Measurements from ENCODE around the gene RNF182. TPM values are rescaled to one million over a fixed set of nuclear protein-coding genes. Genes with fewer than 3 reads are reported as not detected.

The RNF182 gene
- total RNA-seq, 4 donors from 2014 or later = 1.3 to 4.5 (median 3.0) TPM

DNA sequence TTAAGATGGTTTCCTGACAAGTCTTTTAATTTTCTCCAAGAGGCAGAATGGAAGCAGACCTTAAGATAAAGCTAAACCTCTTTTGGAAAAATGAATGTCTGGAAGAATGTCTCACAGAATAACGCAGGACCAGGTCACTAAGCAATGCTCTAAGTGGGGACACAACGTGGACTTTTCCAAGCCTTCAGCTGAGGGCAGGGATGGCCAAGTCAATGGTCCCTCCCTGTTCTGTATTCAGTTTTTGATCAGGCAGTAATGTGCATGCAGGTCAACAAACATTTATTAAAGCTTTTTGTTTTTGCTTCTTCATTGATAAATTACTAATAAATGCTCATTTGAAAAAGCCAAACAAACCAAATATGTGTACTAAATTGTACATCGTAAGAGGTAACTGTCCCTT lies 2.0 kb upstream of the RNF182 start:
- Histone ChIP-seq H3K36me3 (no peaks in the 10 kb centered on the region), H3K4me3 (replicated peaks in 1 of 3) (no peak overlapping the region), H3K27me3 (no peaks in the 10 kb centered on the region), H3K4me1 (peaks cover 0 to 14% of the 10 kb centered on the region in 2 donors), H3K9me3 (no peaks in the 10 kb centered on the region), H3K27ac (no peak overlapping the region)
- 87 to 91% methylated on average over 3 of the region's 3 CpGs for whole genome bisulfite sequencing, 2 donors
- DNase-seq = no peak
- no peak for TF ChIP-seq CTCF (IDR thresholded peaks at IDR 0.05)
- no peak for TF ChIP-seq POLR2A (IDR thresholded peaks at IDR 0.05)
- intact Hi-C loops (cut with DNase I) = no loop called here

DNA sequence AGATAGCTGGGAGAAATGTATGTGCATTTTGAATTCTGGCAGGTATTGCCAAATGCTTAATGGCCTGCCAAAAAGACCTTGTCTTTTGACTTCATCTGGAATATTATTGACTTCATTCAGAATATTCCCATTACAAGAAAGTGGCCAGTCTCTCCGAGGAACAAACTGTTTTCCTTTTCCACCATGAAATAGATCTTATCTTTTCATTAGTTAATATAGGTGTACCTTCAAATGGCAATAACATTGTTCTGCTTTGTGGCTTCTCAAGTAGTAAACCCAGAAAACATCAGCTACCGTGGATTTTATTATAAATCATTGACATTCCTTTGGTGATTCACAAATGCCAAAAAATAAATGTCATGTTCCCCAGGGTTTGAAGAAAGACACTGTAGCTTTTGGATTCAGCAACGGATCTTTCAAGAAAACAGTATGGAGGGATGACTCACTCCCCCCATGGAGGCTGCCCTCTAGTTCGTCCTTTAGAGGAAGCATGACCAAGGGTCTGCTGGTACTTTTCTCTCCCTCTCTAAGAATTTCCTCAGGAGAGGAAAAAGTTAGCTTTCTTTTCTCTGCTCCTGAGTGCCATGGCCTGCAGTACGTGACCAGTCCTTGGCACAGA lies 1.1 kb upstream of the RNF182 start:
- Histone ChIP-seq H3K27me3 (no peaks in the 10 kb centered on the region), H3K4me1 (peaks cover 0 to 14% of the 10 kb centered on the region in 2 donors), H3K27ac (peak overlapping the region; percentile 6 to 64 (median 37)), H3K36me3 (no peaks in the 10 kb centered on the region), H3K9me3 (no peaks in the 10 kb centered on the region), H3K4me3 (replicated peaks in 1 of 3) (no peak overlapping the region)
- 30 to 31% methylated on average over 5 of the region's 5 CpGs for WGBS, 2 donors
- TF ChIP-seq CTCF (IDR thresholded peaks at IDR 0.05) = no peak
- no peak for TF ChIP-seq POLR2A (IDR thresholded peaks at IDR 0.05)
- intact Hi-C loops (cut with DNase I) = no loop called here
- peak; percentile 74 to 79 for DNase-seq

DNA sequence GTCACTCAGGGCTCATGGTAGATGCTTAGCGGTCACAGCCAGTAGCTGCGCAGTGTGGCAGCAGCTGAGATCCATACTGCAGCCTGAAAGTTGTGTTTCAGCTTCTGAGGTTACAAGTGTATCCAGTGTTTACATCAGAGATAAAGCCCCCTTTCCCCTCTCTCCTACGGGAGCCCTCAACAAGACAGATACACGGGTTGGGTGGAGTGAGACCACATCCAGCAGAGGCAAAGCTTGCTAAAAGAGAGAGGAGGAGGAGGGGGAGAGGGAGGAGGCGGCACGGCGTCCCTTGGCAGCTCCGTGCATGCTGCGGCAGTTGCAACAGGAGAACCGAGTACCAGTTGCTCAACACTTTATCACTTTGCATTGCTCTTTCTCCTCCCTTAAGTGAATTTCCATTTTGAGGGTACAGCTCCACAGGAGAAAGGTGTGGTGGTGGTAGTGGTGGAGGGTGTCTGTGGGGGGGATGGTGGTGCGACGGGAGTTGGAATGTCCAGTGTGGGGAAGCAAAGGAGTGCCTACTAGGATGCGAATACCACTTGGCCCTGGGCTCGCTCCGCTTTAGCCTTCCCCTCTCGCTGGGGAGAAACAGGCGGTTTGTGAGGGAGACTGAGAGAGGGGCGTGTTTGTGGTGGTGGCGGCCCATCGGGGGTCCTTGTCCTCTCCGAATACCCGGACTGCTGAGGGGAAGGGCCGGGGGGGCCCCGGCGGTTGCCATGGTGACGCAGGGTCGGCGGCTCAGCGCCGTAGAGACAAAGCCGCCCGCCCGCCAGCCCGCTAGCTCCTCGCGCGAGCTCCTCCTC lies 405 bp upstream of the RNF182 start:
- Histone ChIP-seq H3K36me3 (no peaks in the 10 kb centered on the region), H3K27me3 (no peaks in the 10 kb centered on the region), H3K4me3 (replicated peaks in 1 of 3) (peak overlapping the region in 2 of 3 donors; percentile 10 to 34), H3K4me1 (peaks cover 0 to 14% of the 10 kb centered on the region in 2 donors), H3K9me3 (no peaks in the 10 kb centered on the region), H3K27ac (peak overlapping the region; percentile 6 to 64 (median 37))
- peak; percentile 37 to 53 for DNase-seq
- WGBS, 2 donors = 9 to 11% methylated on average over 20 to 24 of the region's 37 CpGs
- intact Hi-C loops (cut with DNase I) = no loop called here
- TF ChIP-seq CTCF (IDR thresholded peaks at IDR 0.05) (no peak), POLR2A (IDR thresholded peaks at IDR 0.05) (peak in 1 of 2 donors; percentile 50)

- H3K27me3 ChIP-seq = no peaks in the 10 kb centered on the region
- no peak overlapping the region for H3K4me3 ChIP-seq (replicated peaks in 1 of 3)
- 91 to 92% methylated on average over 4 of the region's 4 CpGs for WGBS, 2 donors
- DNase-seq = no peak
- H3K27ac ChIP-seq = no peak overlapping the region
- H3K4me1 ChIP-seq = peaks cover 0 to 14% of the 10 kb centered on the region in 2 donors
- H3K9me3 ChIP-seq = no peaks in the 10 kb centered on the region
- intact Hi-C loops (cut with DNase I) = no loop called here
- no peaks in the 10 kb centered on the region for H3K36me3 ChIP-seq
- TF ChIP-seq POLR2A (IDR thresholded peaks at IDR 0.05) (no peak), CTCF (IDR thresholded peaks at IDR 0.05) (no peak)
Observed at GRCh38 chr6:13926378-13926777, 1.6 kb downstream of the RNF182 start.

DNA sequence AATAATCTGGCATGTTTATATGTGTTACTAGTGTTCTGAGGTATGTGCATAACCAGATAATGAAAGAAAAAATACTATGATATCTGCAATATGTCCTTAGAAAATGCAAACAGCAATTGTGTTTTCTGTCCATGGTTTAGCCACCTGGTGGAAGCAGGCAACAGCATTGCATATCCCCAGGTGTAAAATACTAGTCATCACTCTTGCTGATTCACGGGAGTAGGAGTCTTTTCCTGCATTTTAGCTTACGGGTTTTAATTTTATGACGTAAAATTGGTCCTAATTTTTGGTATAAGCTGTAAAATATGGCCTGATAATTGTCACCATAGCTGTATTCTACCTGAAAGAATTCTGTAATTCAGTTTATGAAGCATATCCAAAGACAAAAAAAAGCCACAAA lies 2.5 kb downstream of the RNF182 start:
- no peak overlapping the region for H3K27ac ChIP-seq
- TF ChIP-seq POLR2A (IDR thresholded peaks at IDR 0.05) (no peak), CTCF (IDR thresholded peaks at IDR 0.05) (no peak)
- no peaks in the 10 kb centered on the region for H3K27me3 ChIP-seq
- no peaks in the 10 kb centered on the region for H3K9me3 ChIP-seq
- intact Hi-C loops (cut with DNase I) = no loop called here
- 94 to 97% methylated on average over 3 of the region's 3 CpGs for WGBS, 2 donors
- peaks cover 0 to 14% of the 10 kb centered on the region in 2 donors for H3K4me1 ChIP-seq
- no peak overlapping the region for H3K4me3 ChIP-seq (replicated peaks in 1 of 3)
- no peak for DNase-seq
- no peaks in the 10 kb centered on the region for H3K36me3 ChIP-seq

Data from thyroid gland (tissue), 4 donors.